ENCODE data around the gene PCDH9.

GRCh38 chr13:66977161-66977560 is 253.0 kb downstream of the PCDH9 start:
- TF ChIP-seq CTCF (IDR thresholded peaks at IDR 0.05) (no peak), POLR2AphosphoS5 (IDR thresholded peaks at IDR 0.05; ENCODE audit: low read depth, low read length) (no peak)
